ENCODE measurements around the gene OGG1. TPM values are rescaled to one million over a fixed set of nuclear protein-coding genes. Genes with fewer than 3 reads are reported as not detected.

The OGG1 gene
- total RNA-seq (10 to 100 TPM; 25.8 to 32.6 TPM), polyA plus RNA-seq (10 to 100 TPM; 15.7 to 25.9 TPM)
- long read RNA-seq, donor 1, transcript OGG1-205 (7 exons, 1,744 nt), result major isoform, 14 of 40 reads
- long read RNA-seq, donor 1, transcript OGG1-203 (7 exons, 2,220 nt), result minor isoform, 9 of 40 reads
- long read RNA-seq, donor 1, partial matches to known transcripts, result 4 of 40 reads
- long read RNA-seq, donor 1, other reads (novel, unspliced or antisense), result 3 of 40 reads
- long read RNA-seq, donor 2, full-length matches to known transcripts, result 13 of 22 reads
- long read RNA-seq, donor 2, partial matches to known transcripts, result 1 of 22 reads
- long read RNA-seq, donor 2, other reads (novel, unspliced or antisense), result 8 of 22 reads

DNA sequence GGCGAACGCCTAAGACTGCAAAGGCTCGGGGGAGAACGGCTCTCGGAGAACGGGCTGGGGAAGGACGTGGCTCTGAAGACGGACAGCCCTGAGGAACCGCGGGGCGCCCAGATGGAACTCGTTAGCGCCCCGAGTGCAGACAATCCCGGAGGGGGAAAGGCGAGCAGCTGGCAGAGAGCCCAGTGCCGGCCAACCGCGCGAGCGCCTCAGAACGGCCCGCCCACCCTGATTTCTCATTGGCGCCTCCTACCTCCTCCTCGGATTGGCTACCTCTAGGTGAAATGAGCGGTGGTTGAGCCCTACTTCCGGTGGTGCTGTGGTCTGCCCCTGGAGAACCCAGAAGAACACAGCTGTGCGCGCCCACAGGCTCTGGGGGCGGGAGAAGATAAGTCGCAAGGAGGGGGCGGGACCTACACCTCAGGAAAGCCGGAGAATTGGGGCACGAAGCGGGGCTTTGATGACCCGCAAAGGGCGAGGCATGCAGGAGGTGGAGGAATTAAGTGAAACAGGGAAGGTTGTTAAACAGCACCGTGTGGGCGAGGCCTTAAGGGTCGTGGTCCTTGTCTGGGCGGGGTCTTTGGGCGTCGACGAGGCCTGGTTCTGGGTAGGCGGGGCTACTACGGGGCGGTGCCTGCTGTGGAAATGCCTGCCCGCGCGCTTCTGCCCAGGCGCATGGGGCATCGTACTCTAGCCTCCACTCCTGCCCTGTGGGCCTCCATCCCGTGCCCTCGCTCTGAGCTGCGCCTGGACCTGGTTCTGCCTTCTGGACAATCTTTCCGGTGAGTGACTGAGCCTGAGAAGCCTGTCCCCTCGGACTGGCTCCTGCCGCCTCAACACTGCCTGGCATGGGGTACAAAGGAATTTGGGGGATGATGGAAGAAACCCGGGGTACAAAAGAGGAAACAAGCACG lies at the start of gene OGG1:
Gene OGG1 (plus strand): TSS at position 308 of the 911 bp plus-strand sequence. CDS start 335 bp downstream, at position 643.
- Histone ChIP-seq H3K9me3 (ENCODE audit: control insufficient read depth, low read length) (no peaks in the 10 kb centered on the region), H3K27me3 (ENCODE audit: control insufficient read depth in 1 of 2, insufficient read depth in 2 of 2, low read length in 1 of 2) (no peaks in the 10 kb centered on the region), H3K36me3 (ENCODE audit: control insufficient read depth in 1 of 2, insufficient read depth in 2 of 2, low read length in 1 of 2) (peaks cover 0 to 4% of the 10 kb centered on the region in 2 donors), H3K4me3 (ENCODE audit: low read length in 2 of 2) (peak within 1 kb of the TSS; percentile 24 to 32), H3K27ac (ENCODE audit: low read depth in 1 of 2, low read length in 2 of 2) (peak within 1 kb of the TSS; percentile 12 to 74), H3K4me1 (ENCODE audit: control insufficient read depth in 1 of 2, insufficient read depth in 2 of 2, low read length in 2 of 2) (no peaks in the 10 kb centered on the region)
- WGBS, 2 donors, result 0 to 1% methylated on average over 54 to 60 of the region's 60 CpGs
- ATAC-seq (ENCODE audit: low FRiP score), result peak; percentile 98
- peak; percentile 99 for DNase-seq
- intact Hi-C loops (cut with DNase I), result loop anchor here (1.0 to 5.0 kb wide), 2 partner anchors 19 to 42 kb away; partner anchors contain the start of genes ARPC4 (in 2 of the 2), TADA3 (in 2 of the 2) and BRPF1 (in 1 of the 2)

- no peaks in the 10 kb centered on the region for H3K9me3 ChIP-seq (ENCODE audit: control insufficient read depth, low read length)
- H3K27me3 ChIP-seq (ENCODE audit: control insufficient read depth in 1 of 2, insufficient read depth in 2 of 2, low read length in 1 of 2), result no peaks in the 10 kb centered on the region
- no peak for DNase-seq
- 80 to 86% methylated on average over 2 of the region's 2 CpGs for WGBS, 2 donors
- no peaks in the 10 kb centered on the region for H3K4me1 ChIP-seq (ENCODE audit: control insufficient read depth in 1 of 2, insufficient read depth in 2 of 2, low read length in 2 of 2)
- ATAC-seq (ENCODE audit: low FRiP score), result no peak
- peaks cover 4 to 5% of the 10 kb centered on the region in 2 donors for H3K36me3 ChIP-seq (ENCODE audit: control insufficient read depth in 1 of 2, insufficient read depth in 2 of 2, low read length in 1 of 2)
- no peak overlapping the region for H3K4me3 ChIP-seq (ENCODE audit: low read length in 2 of 2)
- H3K27ac ChIP-seq (ENCODE audit: low read depth in 1 of 2, low read length in 2 of 2), result no peak overlapping the region
- intact Hi-C loops (cut with DNase I), result no loop called here
Observed at GRCh38 chr3:9700536-9700935, 49.2 kb upstream of the OGG1 start.

- Histone ChIP-seq H3K4me1 (ENCODE audit: control insufficient read depth in 1 of 2, insufficient read depth in 2 of 2, low read length in 2 of 2) (no peaks in the 10 kb centered on the region), H3K27me3 (ENCODE audit: control insufficient read depth in 1 of 2, insufficient read depth in 2 of 2, low read length in 1 of 2) (no peaks in the 10 kb centered on the region), H3K4me3 (ENCODE audit: low read length in 2 of 2) (no peak overlapping the region), H3K9me3 (ENCODE audit: control insufficient read depth, low read length) (no peaks in the 10 kb centered on the region), H3K36me3 (ENCODE audit: control insufficient read depth in 1 of 2, insufficient read depth in 2 of 2, low read length in 1 of 2) (peaks cover 4 to 5% of the 10 kb centered on the region in 2 donors), H3K27ac (ENCODE audit: low read depth in 1 of 2, low read length in 2 of 2) (no peak overlapping the region)
- DNase-seq (no peak), ATAC-seq (ENCODE audit: low FRiP score) (no peak)
- WGBS, 2 donors, result 85 to 92% methylated on average over 7 of the region's 7 CpGs
- intact Hi-C loops (cut with DNase I), result no loop called here
Observed at GRCh38 chr3:9701006-9701405, 48.7 kb upstream of the OGG1 start.

DNA sequence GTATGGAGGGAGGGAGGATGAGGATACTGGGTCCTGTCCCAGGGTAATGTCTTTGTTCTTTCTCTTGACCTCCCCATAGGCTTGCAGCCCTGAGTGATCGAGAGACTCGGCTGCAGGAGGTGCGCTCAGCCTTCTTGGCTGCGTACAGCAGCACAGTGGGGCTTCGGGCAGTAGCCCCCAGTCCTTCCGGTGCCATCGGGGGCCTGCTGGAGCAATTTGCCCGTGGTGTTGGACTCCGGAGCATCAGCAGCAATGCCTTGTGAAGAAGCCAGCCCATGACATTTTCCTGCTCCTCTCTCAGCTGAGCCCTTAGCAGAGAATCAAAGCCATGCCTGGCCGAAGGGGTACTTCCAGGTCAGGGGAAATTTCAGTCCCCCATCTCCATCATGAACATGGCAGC lies 48.0 kb upstream of the OGG1 start:
- WGBS, 2 donors, result 94 to 97% methylated on average over 10 of the region's 10 CpGs
- ATAC-seq (ENCODE audit: low FRiP score), result no peak
- Histone ChIP-seq H3K4me1 (ENCODE audit: control insufficient read depth in 1 of 2, insufficient read depth in 2 of 2, low read length in 2 of 2) (no peaks in the 10 kb centered on the region), H3K27ac (ENCODE audit: low read depth in 1 of 2, low read length in 2 of 2) (no peak overlapping the region), H3K4me3 (ENCODE audit: low read length in 2 of 2) (no peak overlapping the region), H3K27me3 (ENCODE audit: control insufficient read depth in 1 of 2, insufficient read depth in 2 of 2, low read length in 1 of 2) (no peaks in the 10 kb centered on the region), H3K36me3 (ENCODE audit: control insufficient read depth in 1 of 2, insufficient read depth in 2 of 2, low read length in 1 of 2) (peaks cover 2 to 5% of the 10 kb centered on the region in 2 donors), H3K9me3 (ENCODE audit: control insufficient read depth, low read length) (no peaks in the 10 kb centered on the region)
- intact Hi-C loops (cut with DNase I), result no loop called here
- DNase-seq, result no peak

- Histone ChIP-seq H3K27ac (ENCODE audit: low read depth in 1 of 2, low read length in 2 of 2) (no peak overlapping the region), H3K4me3 (ENCODE audit: low read length in 2 of 2) (no peak overlapping the region), H3K4me1 (ENCODE audit: control insufficient read depth in 1 of 2, insufficient read depth in 2 of 2, low read length in 2 of 2) (no peaks in the 10 kb centered on the region), H3K36me3 (ENCODE audit: control insufficient read depth in 1 of 2, insufficient read depth in 2 of 2, low read length in 1 of 2) (peaks cover 2 to 5% of the 10 kb centered on the region in 2 donors), H3K27me3 (ENCODE audit: control insufficient read depth in 1 of 2, insufficient read depth in 2 of 2, low read length in 1 of 2) (no peaks in the 10 kb centered on the region), H3K9me3 (ENCODE audit: control insufficient read depth, low read length) (no peaks in the 10 kb centered on the region)
- WGBS, 2 donors, result 81 to 89% methylated on average over 4 of the region's 4 CpGs
- DNase-seq, result no peak
- no peak for ATAC-seq (ENCODE audit: low FRiP score)
- intact Hi-C loops (cut with DNase I), result no loop called here
Observed at GRCh38 chr3:9703240-9703639, 46.5 kb upstream of the OGG1 start.

- H3K4me3 ChIP-seq (ENCODE audit: low read length in 2 of 2), result no peak within 1 kb of the TSS
- 1% methylated on average over 52 to 56 of the region's 56 CpGs for whole genome bisulfite sequencing, 2 donors
- ATAC-seq (ENCODE audit: low FRiP score), result no peak
- H3K36me3 ChIP-seq (ENCODE audit: control insufficient read depth in 1 of 2, insufficient read depth in 2 of 2, low read length in 1 of 2), result peaks cover 0 to 5% of the 10 kb centered on the region in 2 donors
- H3K27ac ChIP-seq (ENCODE audit: low read depth in 1 of 2, low read length in 2 of 2), result no peak within 1 kb of the TSS
- no peaks in the 10 kb centered on the region for H3K27me3 ChIP-seq (ENCODE audit: control insufficient read depth in 1 of 2, insufficient read depth in 2 of 2, low read length in 1 of 2)
- DNase-seq, result no peak
- no peaks in the 10 kb centered on the region for H3K4me1 ChIP-seq (ENCODE audit: control insufficient read depth in 1 of 2, insufficient read depth in 2 of 2, low read length in 2 of 2)
- no peaks in the 10 kb centered on the region for H3K9me3 ChIP-seq (ENCODE audit: control insufficient read depth, low read length)
- intact Hi-C loops (cut with DNase I), result no loop called here
Observed at GRCh38 chr3:9703736-9704346, 45.9 kb upstream of the OGG1 start, which contains the start of gene CPNE9. Gene CPNE9 (plus strand): TSS chr3:9703833. CDS start chr3:9703997, 164 bp downstream.

- WGBS, 2 donors, result 2% methylated on average over 53 to 62 of the region's 62 CpGs
- Histone ChIP-seq H3K4me1 (ENCODE audit: control insufficient read depth in 1 of 2, insufficient read depth in 2 of 2, low read length in 2 of 2) (no peaks in the 10 kb centered on the region), H3K27me3 (ENCODE audit: control insufficient read depth in 1 of 2, insufficient read depth in 2 of 2, low read length in 1 of 2) (no peaks in the 10 kb centered on the region), H3K36me3 (ENCODE audit: control insufficient read depth in 1 of 2, insufficient read depth in 2 of 2, low read length in 1 of 2) (peaks cover 0 to 3% of the 10 kb centered on the region in 2 donors), H3K27ac (ENCODE audit: low read depth in 1 of 2, low read length in 2 of 2) (no peak overlapping the region), H3K9me3 (ENCODE audit: control insufficient read depth, low read length) (no peaks in the 10 kb centered on the region), H3K4me3 (ENCODE audit: low read length in 2 of 2) (no peak overlapping the region)
- intact Hi-C loops (cut with DNase I), result no loop called here
- ATAC-seq (ENCODE audit: low FRiP score) (peak; percentile 66), DNase-seq (peak; percentile 67 to 81)
Observed at GRCh38 chr3:9704347-9705322, 45.1 kb upstream of the OGG1 start.

All from aorta (tissue), 5 donors.